PC-9 (cell line): ENCODE measurements around the gene VANGL2. TPM values are rescaled to one million over a fixed set of nuclear protein-coding genes. Genes with fewer than 3 reads are reported as not detected.

Experiments
- BruUV-seq: library from RNA; stranded (reverse); fragments of 400-500 nt; replicated peaks from 2 replicates; lab custom pipeline; 2021; lab: Mats Ljungman, UMichigan
- CTCF ChIA-PET: fragments of 300-600 bp; sonication (Branson Sonifier 250); formaldehyde crosslinking; loops from one replicate; lab custom pipeline; 2022; ENCODE audit warnings: antibody characterized with exemption; lab: Charles Lee
- POLR2A ChIA-PET: fragments of 300-600 bp; sonication (Branson Sonifier 250); formaldehyde crosslinking; loops from one replicate; lab custom pipeline; 2022; ENCODE audit warnings: antibody characterized with exemption; ENCODE audit not compliant: unreplicated experiment; lab: Charles Lee
- DNase-seq, 2 experiments: peaks; one replicate each; pipeline versions ENCODE4 v3.0.0 to v3.0.0-alpha.2; 2015 to 2022; ENCODE audit warnings: mixed read lengths in 1 of 2
- H2AFZ ChIP-seq: fragments of 200-600 bp; sonication (generic); 2 replicates; pipeline ENCODE4 v1.8.1; 2017; ENCODE audit warnings: antibody characterized with exemption
- H3F3A ChIP-seq: fragments of 200-600 bp; sonication (generic); 2 replicates; pipeline ENCODE4 v1.8.1; 2017; ENCODE audit warnings: antibody characterized with exemption, mild to moderate bottlenecking, low read depth; ENCODE audit not compliant: insufficient read depth
- H3K27ac ChIP-seq: fragments of 200-600 bp; sonication (generic); 2 replicates; pipeline ENCODE4 v1.6.1; 2016; ENCODE audit warnings: mixed run types
- H3K27me3 ChIP-seq: fragments of 200-600 bp; sonication (generic); 2 replicates; pipeline ENCODE4 v1.6.1; 2016; ENCODE audit warnings: low read depth, mixed run types; ENCODE audit not compliant: insufficient read depth
- H3K36me3 ChIP-seq: fragments of 200-600 bp; sonication (generic); 2 replicates; pipeline ENCODE4 v1.6.1; 2016; ENCODE audit warnings: low read depth, mixed run types
- H3K4me1 ChIP-seq: fragments of 200-600 bp; sonication (generic); replicated peaks from 2 replicates; pipeline ENCODE4 v1.6.1; 2016; ENCODE audit warnings: mixed run types; ENCODE audit not compliant: insufficient read depth
- H3K4me2 ChIP-seq: fragments of 200-600 bp; sonication (generic); 2 replicates; pipeline ENCODE4 v1.6.1; 2017; ENCODE audit warnings: mixed run types
- H3K4me3 ChIP-seq: fragments of 200-600 bp; sonication (generic); 2 replicates; pipeline ENCODE4 v1.6.1; 2016; ENCODE audit warnings: mixed run types
- H3K79me2 ChIP-seq: fragments of 200-600 bp; sonication (generic); 2 replicates; pipeline ENCODE4 v1.6.1; 2017; ENCODE audit warnings: low read depth, mixed run types
- H3K9me2 ChIP-seq: fragments of 200-600 bp; sonication (generic); 2 replicates; pipeline ENCODE4 v1.8.1; 2017; ENCODE audit warnings: mild to moderate bottlenecking; ENCODE audit not compliant: insufficient read depth
- H3K9me3 ChIP-seq: fragments of 200-600 bp; sonication (generic); 2 replicates; pipeline ENCODE4 v1.8.1; 2016; ENCODE audit warnings: low read depth; ENCODE audit not compliant: insufficient read depth
- H4K20me1 ChIP-seq: fragments of 200-600 bp; sonication (generic); 2 replicates; pipeline ENCODE4 v1.8.1; 2017; ENCODE audit not compliant: insufficient read depth
- CTCF ChIP-seq: fragments of 200-600 bp; sonication (generic); conservative IDR thresholded peaks from 2 replicates; pipeline ENCODE4 v1.6.1; 2017; ENCODE audit warnings: mixed run types, antibody characterized with exemption, mild to moderate bottlenecking, moderate library complexity
- EZH2 ChIP-seq: fragments of 200-600 bp; sonication (generic); IDR thresholded peaks from 2 replicates; pipeline ENCODE4 v1.8.0; 2017; ENCODE audit warnings: antibody characterized with exemption, low read depth
- intact Hi-C: fragments of 100-400 bp; cut with micrococcal nuclease; formaldehyde crosslinking; loops from one replicate; pipeline ENCODE4 v1.10.0; 2022; ENCODE audit not compliant: unreplicated experiment
- total RNA-seq: library from RNA; stranded (reverse); gene quantifications from 2 replicates; pipeline ENCODE4 v1.2.3, GENCODE V29; 2021

The VANGL2 gene
- total RNA-seq, 1 experiment from 2014 or later, result 12.4 TPM

- no peak for TF ChIP-seq CTCF
- no peak for TF ChIP-seq EZH2
- no TSS peak for BruUV-seq
- H3K27me3 ChIP-seq, result peaks cover 21% of the 10 kb centered on the region
These were observed 30.6 kb downstream of the VANGL2 start for GRCh38 chr1:160431006-160431405.

GRCh38 chr1:160431571-160431970 is 31.2 kb downstream of the VANGL2 start:
- ChIA-PET POLR2A (no interaction called here), CTCF (no interaction called here)
- no peak overlapping the region for H3K4me2 ChIP-seq
- H3K9me2 ChIP-seq, result no peaks in the 10 kb centered on the region
- no peaks in the 10 kb centered on the region for H3K4me1 ChIP-seq
- H3K27me3 ChIP-seq, result peaks cover 21% of the 10 kb centered on the region
- H3K9me3 ChIP-seq, result no peaks in the 10 kb centered on the region
- no peaks in the 10 kb centered on the region for H4K20me1 ChIP-seq
- BruUV-seq, result no TSS peak
- H2AFZ ChIP-seq, result no peak overlapping the region
- TF ChIP-seq CTCF (no peak), EZH2 (no peak)
- H3K79me2 ChIP-seq, result no peaks in the 10 kb centered on the region
- H3K27ac ChIP-seq, result no peak overlapping the region
- intact Hi-C loops, result no loop called here
- DNase-seq, result no peak
- no peak overlapping the region for H3K4me3 ChIP-seq
- H3K36me3 ChIP-seq, result no peaks in the 10 kb centered on the region
- H3F3A ChIP-seq, result no peaks in the 10 kb centered on the region

More at GRCh38 chr1:160431006-160431405, 30.6 kb downstream of the VANGL2 start:
- intact Hi-C loops, result no loop called here
- H3K9me2 ChIP-seq, result no peaks in the 10 kb centered on the region
- no peaks in the 10 kb centered on the region for H3K9me3 ChIP-seq
- no peak for DNase-seq
- H3K36me3 ChIP-seq, result no peaks in the 10 kb centered on the region
- no peaks in the 10 kb centered on the region for H3K79me2 ChIP-seq
- H3K4me1 ChIP-seq, result no peaks in the 10 kb centered on the region
- H4K20me1 ChIP-seq, result no peaks in the 10 kb centered on the region
- H3F3A ChIP-seq, result no peaks in the 10 kb centered on the region
- no peak overlapping the region for H3K4me3 ChIP-seq
- ChIA-PET CTCF (no interaction called here), POLR2A (no interaction called here)
- no peak overlapping the region for H3K4me2 ChIP-seq
- H3K27ac ChIP-seq, result no peak overlapping the region
- H2AFZ ChIP-seq, result no peak overlapping the region

- no peak overlapping the region for H3K4me3 ChIP-seq
- BruUV-seq, result no TSS peak
- no peak overlapping the region for H3K27ac ChIP-seq
- no peak overlapping the region for H3K4me2 ChIP-seq
- H3K79me2 ChIP-seq, result no peaks in the 10 kb centered on the region
- ChIA-PET CTCF (no interaction called here), POLR2A (interaction anchor here (0.6 kb wide), 1 partner anchor 25 kb away, joined by 3 read pairs; no protein-coding TSS in a partner anchor)
- no peaks in the 10 kb centered on the region for H3K9me3 ChIP-seq
- no peaks in the 10 kb centered on the region for H3K9me2 ChIP-seq
- intact Hi-C loops, result no loop called here
- H3F3A ChIP-seq, result no peaks in the 10 kb centered on the region
- no peak overlapping the region for H2AFZ ChIP-seq
- peaks cover 21% of the 10 kb centered on the region for H3K27me3 ChIP-seq
- H4K20me1 ChIP-seq, result no peaks in the 10 kb centered on the region
- DNase-seq, result no peak
- no peaks in the 10 kb centered on the region for H3K36me3 ChIP-seq
- H3K4me1 ChIP-seq, result no peaks in the 10 kb centered on the region
- TF ChIP-seq EZH2 (no peak), CTCF (no peak)
These were observed 32.0 kb downstream of the VANGL2 start for GRCh38 chr1:160432371-160432786.
